GM19099 (cell line): Measurements from ENCODE around the gene CENPF.

Source experiments
- POLR2A ChIP-seq: IDR thresholded peaks from 3 replicates; pipeline ENCODE4 v1.6.1; 2011; ENCODE audit warnings: low read depth; ENCODE audit not compliant: insufficient read length; ENCODE audit errors: extremely low read depth

CENPF gene

GRCh38 chr1:214664651-214665433 lies 61.8 kb downstream of the CENPF start:
- TF ChIP-seq POLR2A = no peak

- TF ChIP-seq POLR2A = no peak
Observed at GRCh38 chr1:214665606-214666110, 62.7 kb downstream of the CENPF start.

- TF ChIP-seq POLR2A = no peak
Observed at GRCh38 chr1:214666674-214667073, 63.7 kb downstream of the CENPF start.

- TF ChIP-seq POLR2A = no peak
Observed at GRCh38 chr1:214670098-214670497, 67.1 kb downstream of the CENPF start.

DNA sequence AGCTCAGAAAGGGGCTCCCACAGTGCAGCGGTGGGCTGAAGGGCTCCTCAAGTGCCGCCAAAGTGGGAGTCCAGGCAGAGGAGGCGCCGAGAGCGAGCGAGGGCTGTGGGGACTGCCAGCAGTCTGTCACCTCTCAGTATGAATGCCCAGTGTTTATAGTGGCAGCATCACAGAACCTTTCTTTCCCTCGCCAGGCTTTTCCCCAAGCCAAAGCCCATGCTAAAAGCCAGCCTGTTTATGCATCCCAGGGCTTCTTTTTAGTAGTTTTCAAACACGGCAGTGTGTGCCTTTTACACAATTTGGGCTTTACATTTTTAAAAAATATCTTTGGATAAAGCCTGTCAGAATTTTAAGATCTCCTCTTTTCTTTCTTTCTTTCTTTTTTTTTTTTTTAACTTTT lies 70.6 kb downstream of the CENPF start:
- TF ChIP-seq POLR2A = no peak

GRCh38 chr1:214676747-214677146 lies 73.8 kb downstream of the CENPF start:
- TF ChIP-seq POLR2A = no peak

DNA sequence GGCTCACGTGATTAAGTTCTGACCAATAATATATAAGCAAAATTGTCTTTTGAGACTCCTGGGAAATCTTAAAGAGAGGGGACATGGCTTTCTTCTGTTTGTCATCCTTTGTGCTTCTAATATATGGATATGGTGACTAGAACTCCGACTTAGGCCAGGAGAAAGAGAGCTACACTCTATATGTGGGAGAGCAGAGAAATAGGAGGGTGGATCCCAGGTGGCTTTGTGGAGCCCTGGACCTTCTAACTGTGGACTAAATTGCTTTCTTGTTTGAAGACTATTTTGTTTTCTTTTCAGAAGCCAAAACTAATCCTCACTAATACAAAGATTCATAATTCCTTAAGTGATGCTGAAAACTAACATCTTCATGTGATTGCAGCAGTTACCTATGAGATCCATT lies 75.0 kb downstream of the CENPF start:
- TF ChIP-seq POLR2A = no peak

GRCh38 chr1:214678386-214678785 lies 75.4 kb downstream of the CENPF start:
- TF ChIP-seq POLR2A = no peak

GRCh38 chr1:214683621-214684020 lies 80.6 kb downstream of the CENPF start:
- TF ChIP-seq POLR2A = no peak

DNA sequence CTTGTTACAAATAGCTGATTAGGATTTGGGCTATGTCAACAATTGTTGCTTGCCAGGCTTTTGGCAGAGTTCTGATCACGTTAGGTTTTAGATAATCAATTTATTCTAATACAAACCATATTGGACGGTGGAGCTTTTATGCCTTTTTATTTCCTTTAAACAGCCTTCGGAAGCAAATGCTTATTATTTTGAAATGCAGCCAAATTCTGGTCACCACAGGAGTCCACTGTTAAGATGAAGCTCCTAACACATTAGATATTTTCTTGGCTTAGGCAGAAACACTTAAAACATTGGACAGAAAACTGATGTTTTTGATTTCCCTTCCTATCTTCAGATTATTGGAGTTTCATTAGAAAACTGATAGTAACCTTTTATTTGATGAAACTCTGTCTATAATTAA lies 82.9 kb downstream of the CENPF start:
- TF ChIP-seq POLR2A = no peak

GRCh38 chr1:214686497-214686896 lies 83.5 kb downstream of the CENPF start:
- TF ChIP-seq POLR2A = no peak

DNA sequence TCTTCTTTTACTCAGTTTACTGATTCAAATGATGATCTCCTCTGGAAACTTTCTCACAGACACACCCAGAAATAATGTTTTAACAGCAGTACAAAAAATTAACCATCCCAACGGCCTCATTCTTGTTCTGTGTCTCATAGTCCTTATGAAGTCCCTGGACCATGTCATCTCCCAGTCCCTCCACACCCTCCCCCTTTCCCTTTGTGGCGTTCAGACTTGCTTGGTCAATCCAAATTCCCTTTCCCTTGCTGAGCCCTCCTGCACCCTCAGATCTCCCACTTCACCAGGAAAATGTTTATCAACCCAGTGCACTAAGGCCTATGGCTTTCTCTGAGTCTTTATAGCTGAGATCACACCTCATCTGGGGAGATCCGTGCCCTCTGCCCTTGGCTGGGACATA lies 85.9 kb downstream of the CENPF start:
- TF ChIP-seq POLR2A = no peak

DNA sequence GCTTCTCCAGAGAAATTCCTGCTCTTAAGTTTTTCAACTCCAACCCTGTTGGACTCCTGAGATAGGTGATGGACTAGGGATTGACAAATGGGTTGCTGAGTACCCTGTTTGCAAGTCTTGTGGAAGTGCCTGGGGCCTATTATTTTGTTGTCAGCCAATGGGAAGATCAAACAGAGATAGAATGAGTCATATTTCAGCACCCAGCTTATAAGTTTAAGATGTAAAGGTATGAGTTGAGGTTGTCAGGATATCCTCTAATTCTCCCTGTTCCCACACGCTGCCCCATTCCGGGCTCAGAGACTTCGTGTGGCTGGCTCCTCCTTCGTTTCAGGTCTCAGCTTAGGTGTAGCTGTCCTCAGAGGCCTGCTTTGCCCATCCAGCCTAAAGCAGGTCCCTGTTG lies 91.8 kb downstream of the CENPF start:
- no peak for TF ChIP-seq POLR2A

GRCh38 chr1:214698559-214698958 lies 95.6 kb downstream of the CENPF start:
- no peak for TF ChIP-seq POLR2A

DNA sequence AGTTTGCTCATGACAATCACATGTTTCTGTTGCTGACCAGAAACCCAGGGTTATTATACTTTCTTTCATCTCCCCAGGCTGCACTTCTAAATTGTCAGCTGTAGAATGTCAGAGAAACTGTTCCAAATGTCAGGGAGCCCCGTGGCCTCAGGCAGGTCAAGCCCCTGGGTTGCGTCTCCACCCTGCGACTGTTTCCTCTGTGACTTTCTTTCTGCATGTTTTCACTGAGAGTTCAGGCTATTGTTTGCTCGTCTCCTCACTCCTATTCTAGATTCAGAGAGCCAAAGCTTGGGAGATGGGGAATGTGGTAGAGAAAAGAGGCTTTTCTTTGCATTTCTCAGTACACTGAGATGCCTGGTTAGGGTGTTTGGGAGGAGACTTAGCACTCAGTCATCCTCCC lies 97.4 kb downstream of the CENPF start:
- no peak for TF ChIP-seq POLR2A

- TF ChIP-seq POLR2A = no peak
Observed at GRCh38 chr1:214702556-214702955, 99.6 kb downstream of the CENPF start.
